HepG2 (cell line): ENCODE measurements around the gene AFDN.

Experiments
- CTCF ChIP-seq: sonication (generic); formaldehyde crosslinking; IDR thresholded peaks from 2 replicates; pipeline ENCODE4 v1.5.0; 2020; ENCODE audit warnings: mild to moderate bottlenecking, missing genetic modification reagents, moderate library complexity
- FOXK1 ChIP-seq: sonication (generic); formaldehyde crosslinking; IDR thresholded peaks from 2 replicates; pipeline ENCODE4 v1.4.0; 2020; ENCODE audit warnings: low read depth, missing genetic modification reagents, borderline replicate concordance
- GLI4 ChIP-seq: sonication (generic); formaldehyde crosslinking; IDR thresholded peaks from 2 replicates; pipeline ENCODE4 v1.5.1; 2020; ENCODE audit warnings: missing genetic modification reagents, mild to moderate bottlenecking, moderate library complexity, borderline replicate concordance
- RAD21 ChIP-seq: fragments of 450-650 bp; formaldehyde crosslinking; IDR thresholded peaks from 2 replicates; pipeline ENCODE4 v1.5.0; 2020; ENCODE audit warnings: mild to moderate bottlenecking

- no peak for TF ChIP-seq GLI4 (CRISPR knock-in tag)
- no peak for TF ChIP-seq RAD21 (CRISPR knock-in tag)
- no peak for TF ChIP-seq FOXK1
- no peak for TF ChIP-seq CTCF (CRISPR knock-in tag)
Observed at GRCh38 chr6:167805349-167806060, 21.2 kb upstream of the AFDN start.
